Esophagus muscularis mucosa (tissue), 4 donors: ENCODE results near the gene RPS6KC1. TPM values are rescaled to one million over a fixed set of nuclear protein-coding genes. Genes with fewer than 3 reads are reported as not detected.

Source experiments
- DNase-seq: peaks from one replicate; pipeline ENCODE4 v3.0.0-alpha.2; 2017; ENCODE audit errors: extremely low spot score
- H3K27ac ChIP-seq, 4 donors: fragments of 200-600 bp; sonication (generic); replicated peaks in 1 of 4; 1 replicate in 3 of 4; 2 replicates in 1 of 4; pipeline ENCODE4 v1.5.1; 2016 to 2019; ENCODE audit warnings: mild to moderate bottlenecking in 1 of 4
- H3K27me3 ChIP-seq, 4 donors: fragments of 200-600 bp; sonication (generic); one replicate each; pipeline versions ENCODE4 v1.5.1 to v1.6.0; 2016 to 2019
- H3K36me3 ChIP-seq, 4 donors: fragments of 200-600 bp; sonication (generic); one replicate each; pipeline ENCODE4 v1.5.1; 2016 to 2019
- H3K4me1 ChIP-seq, 4 donors: fragments of 200-600 bp; sonication (generic); one replicate each; pipeline ENCODE4 v1.5.1; 2016 to 2019
- H3K4me3 ChIP-seq, 4 donors: fragments of 200-600 bp; sonication (generic); 1 replicate in 2 of 4; 2 replicates in 2 of 4; pipeline ENCODE4 v1.5.1; 2016 to 2019; ENCODE audit warnings: mild to moderate bottlenecking in 4 of 4, moderate library complexity in 1 of 4
- H3K9me3 ChIP-seq, 4 donors: fragments of 200-600 bp; sonication (generic); 1 replicate in 3 of 4; 2 replicates in 1 of 4; pipeline ENCODE4 v1.5.1; 2016 to 2019
- CTCF ChIP-seq, 3 experiments: fragments of 200-600 bp in 2 of 3; fragments of 450-650 bp in 1 of 3; sonication (generic) in 2 of 3; IDR thresholded peaks; one replicate each; pipeline ENCODE4 v1.5.1; 2017 to 2019; ENCODE audit warnings: antibody characterized with exemption in 3 of 3, mild to moderate bottlenecking in 2 of 3, moderate library complexity in 1 of 3
- EP300 ChIP-seq: sonication (generic); formaldehyde crosslinking; IDR thresholded peaks from one replicate; pipeline ENCODE4 v1.6.1; 2017; ENCODE audit warnings: antibody characterized with exemption
- POLR2A ChIP-seq: fragments of 450-650 bp; IDR thresholded peaks from one replicate; pipeline ENCODE4 v1.6.1; 2017; ENCODE audit warnings: antibody characterized with exemption, moderate library complexity, mild to moderate bottlenecking, low read depth
- POLR2AphosphoS5 ChIP-seq, 2 donors: sonication (generic); formaldehyde crosslinking; IDR thresholded peaks; one replicate each; pipeline ENCODE4 v1.6.1; 2017; ENCODE audit warnings: antibody characterized with exemption in 2 of 2
- WGBS: methylation state at CpG from one replicate; pipeline ENCODE4 v1.1.5; 2018; 5-methylcytosine and 5-hydroxymethylcytosine counted together
- intact Hi-C: fragments of 100-400 bp; cut with DNase I; formaldehyde crosslinking; loops from one replicate; pipeline ENCODE4 v1.15.1; 2023
- total RNA-seq, 4 donors: library from RNA; depleted of rRNA; stranded (reverse); fragments of >200 nt; gene quantifications; one replicate each; pipeline versions ENCODE4 v1.1.0 to v1.2.1, GENCODE V29; 2016

The RPS6KC1 gene
- total RNA-seq, 4 donors from 2014 or later, result 21.0 to 26.8 (median 23.8) TPM

- Histone ChIP-seq H3K4me3 (no peak overlapping the region), H3K36me3 (no peaks in the 10 kb centered on the region), H3K27me3 (no peaks in the 10 kb centered on the region), H3K4me1 (peaks cover 0 to 5% (median 0%) of the 10 kb centered on the region in 4 donors), H3K27ac (no peak overlapping the region), H3K9me3 (no peaks in the 10 kb centered on the region)
- intact Hi-C loops, result loop anchor here (5.0 kb wide), 1 partner anchor 120 kb away; no protein-coding TSS in a partner anchor
- TF ChIP-seq CTCF (IDR thresholded peaks at IDR 0.05) (peak; percentile 21 to 64 (median 57)), POLR2A (no peak)
- DNase-seq, result no peak
Measured at GRCh38 chr1:213122514-213122929, 71.5 kb downstream of the RPS6KC1 start.

GRCh38 chr1:213123087-213123486 lies 72.0 kb downstream of the RPS6KC1 start:
- intact Hi-C loops, result loop anchor here (5.0 kb wide), 1 partner anchor 119 kb away; no protein-coding TSS in a partner anchor
- Histone ChIP-seq H3K9me3 (no peaks in the 10 kb centered on the region), H3K4me1 (peaks cover 0 to 5% (median 0%) of the 10 kb centered on the region in 4 donors), H3K4me3 (no peak overlapping the region), H3K27ac (no peak overlapping the region), H3K36me3 (no peaks in the 10 kb centered on the region), H3K27me3 (no peaks in the 10 kb centered on the region)
- 98% methylated on average over 3 of the region's 3 CpGs for WGBS
- TF ChIP-seq POLR2A (no peak), CTCF (IDR thresholded peaks at IDR 0.05) (no peak), POLR2AphosphoS5 (IDR thresholded peaks at IDR 0.05) (no peak), EP300 (no peak)
- DNase-seq, result no peak

GRCh38 chr1:213123536-213123935 lies 72.5 kb downstream of the RPS6KC1 start:
- Histone ChIP-seq H3K27ac (no peak overlapping the region), H3K4me1 (peaks cover 0 to 5% (median 0%) of the 10 kb centered on the region in 4 donors), H3K9me3 (no peaks in the 10 kb centered on the region), H3K36me3 (no peaks in the 10 kb centered on the region), H3K4me3 (no peak overlapping the region), H3K27me3 (no peaks in the 10 kb centered on the region)
- no peak for DNase-seq
- intact Hi-C loops, result loop anchor here (5.0 kb wide), 1 partner anchor 119 kb away; no protein-coding TSS in a partner anchor
- 93% methylated on average over 2 of the region's 2 CpGs for WGBS
- TF ChIP-seq EP300, result no peak
- no peak for TF ChIP-seq POLR2A
- no peak for TF ChIP-seq CTCF (IDR thresholded peaks at IDR 0.05)
- no peak for TF ChIP-seq POLR2AphosphoS5 (IDR thresholded peaks at IDR 0.05)

- Histone ChIP-seq H3K27ac (no peak overlapping the region), H3K36me3 (no peaks in the 10 kb centered on the region), H3K4me1 (peaks cover 0 to 5% (median 0%) of the 10 kb centered on the region in 4 donors), H3K4me3 (no peak overlapping the region), H3K27me3 (no peaks in the 10 kb centered on the region), H3K9me3 (no peaks in the 10 kb centered on the region)
- intact Hi-C loops, result loop anchor here (5.0 kb wide), 1 partner anchor 118 kb away; no protein-coding TSS in a partner anchor
- TF ChIP-seq POLR2AphosphoS5 (IDR thresholded peaks at IDR 0.05) (no peak), POLR2A (no peak)
- no peak for DNase-seq
- 91% methylated on average over 5 of the region's 5 CpGs for WGBS
Measured at GRCh38 chr1:213124590-213124989, 73.5 kb downstream of the RPS6KC1 start.

GRCh38 chr1:213125643-213126042 lies 74.6 kb downstream of the RPS6KC1 start:
- 82% methylated on average over 2 of the region's 2 CpGs for WGBS
- H3K4me1 ChIP-seq, result peaks cover 0 to 5% (median 0%) of the 10 kb centered on the region in 4 donors
- intact Hi-C loops, result no loop called here

More at GRCh38 chr1:213125643-213126042, 74.6 kb downstream of the RPS6KC1 start:
- Histone ChIP-seq H3K36me3 (no peaks in the 10 kb centered on the region), H3K27ac (no peak overlapping the region), H3K27me3 (no peaks in the 10 kb centered on the region), H3K4me3 (no peak overlapping the region), H3K9me3 (no peaks in the 10 kb centered on the region)
- DNase-seq, result no peak
- TF ChIP-seq POLR2AphosphoS5 (IDR thresholded peaks at IDR 0.05), result no peak
- TF ChIP-seq EP300, result no peak
- no peak for TF ChIP-seq POLR2A
- no peak for TF ChIP-seq CTCF (IDR thresholded peaks at IDR 0.05)
